ENCODE measurements around the gene PRKCSH. TPM values are rescaled to one million over a fixed set of nuclear protein-coding genes. Genes with fewer than 3 reads are reported as not detected.
"Not testable (repeated sequence)": the region's sequence is repeated elsewhere in the genome, so short reads cannot be mapped to it uniquely, and the experiment has no call there.

Gene PRKCSH
- total and polyA plus RNA-seq, 4 donors: 55.9 to 290 (median 179) TPM

DNA sequence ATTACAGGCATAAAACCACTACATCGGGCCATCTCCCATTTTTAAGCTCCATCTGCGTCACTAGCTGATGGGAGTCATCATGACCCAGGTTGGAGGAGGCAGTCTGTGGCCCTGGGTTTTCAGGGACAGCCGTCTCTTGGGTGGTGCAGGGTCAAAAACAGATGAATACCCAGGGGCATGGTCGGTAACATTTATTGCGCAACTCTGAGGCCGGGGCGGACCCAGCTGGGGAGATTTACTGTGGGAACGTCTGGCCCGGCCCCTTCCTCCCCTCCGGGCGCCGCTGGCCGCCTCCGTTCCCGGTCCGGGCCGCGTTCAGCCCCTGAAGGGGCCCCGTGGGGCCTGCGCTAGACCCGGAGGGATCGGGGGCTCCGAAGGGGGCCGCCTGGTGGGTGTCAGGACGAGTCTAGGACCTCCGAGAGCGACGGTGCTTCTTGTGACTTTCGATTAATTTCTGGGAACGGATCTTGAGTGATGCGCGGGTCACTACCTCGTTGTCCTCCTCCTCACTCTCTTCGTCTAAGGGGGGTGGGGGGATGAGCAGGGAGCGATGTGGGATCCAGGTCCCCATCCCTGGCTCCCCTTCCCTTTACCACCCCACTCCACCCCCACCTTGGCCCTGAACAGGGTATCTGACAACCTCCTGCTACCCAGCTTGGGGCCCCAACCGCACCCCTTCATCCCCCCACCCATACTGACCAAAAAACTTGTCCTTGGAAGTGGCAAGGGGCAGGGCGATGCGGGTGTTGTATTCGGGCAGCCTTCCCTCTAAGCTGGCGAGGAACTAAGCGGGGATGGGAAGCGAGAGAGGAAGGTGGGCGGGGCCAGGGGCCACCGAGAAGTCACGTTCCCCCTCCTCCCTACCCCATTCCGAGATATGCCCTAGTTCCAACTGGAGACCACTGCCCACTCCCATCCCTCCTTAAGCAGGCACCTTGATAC is 14.7 kb upstream of the PRKCSH start:
- Histone ChIP-seq H3K9me3 (ENCODE audit: control insufficient read depth, insufficient read depth, low read length) (no peaks in the 10 kb centered on the region), H3K27me3 (ENCODE audit: control insufficient read depth, insufficient read depth, low read length) (peaks cover 77% of the 10 kb centered on the region), H3K27ac (ENCODE audit: low read depth, low read length) (no peak overlapping the region), H3K4me3 (ENCODE audit: low read depth, low read length) (peak overlapping the region; percentile 27), H3K4me1 (ENCODE audit: control insufficient read depth, insufficient read depth, low read length) (peaks cover 39% of the 10 kb centered on the region), H3K36me3 (ENCODE audit: control insufficient read depth, insufficient read depth, low read length) (peaks cover 7% of the 10 kb centered on the region)
- DNase-seq (ENCODE audit: low read depth in 4 of 6, low spot score in 6 of 6): peak in 1 of 6 donors; percentile 31
- 1% methylated on average over 31 of the region's 46 CpGs for WGBS (ENCODE audit: insufficient coverage)

DNA sequence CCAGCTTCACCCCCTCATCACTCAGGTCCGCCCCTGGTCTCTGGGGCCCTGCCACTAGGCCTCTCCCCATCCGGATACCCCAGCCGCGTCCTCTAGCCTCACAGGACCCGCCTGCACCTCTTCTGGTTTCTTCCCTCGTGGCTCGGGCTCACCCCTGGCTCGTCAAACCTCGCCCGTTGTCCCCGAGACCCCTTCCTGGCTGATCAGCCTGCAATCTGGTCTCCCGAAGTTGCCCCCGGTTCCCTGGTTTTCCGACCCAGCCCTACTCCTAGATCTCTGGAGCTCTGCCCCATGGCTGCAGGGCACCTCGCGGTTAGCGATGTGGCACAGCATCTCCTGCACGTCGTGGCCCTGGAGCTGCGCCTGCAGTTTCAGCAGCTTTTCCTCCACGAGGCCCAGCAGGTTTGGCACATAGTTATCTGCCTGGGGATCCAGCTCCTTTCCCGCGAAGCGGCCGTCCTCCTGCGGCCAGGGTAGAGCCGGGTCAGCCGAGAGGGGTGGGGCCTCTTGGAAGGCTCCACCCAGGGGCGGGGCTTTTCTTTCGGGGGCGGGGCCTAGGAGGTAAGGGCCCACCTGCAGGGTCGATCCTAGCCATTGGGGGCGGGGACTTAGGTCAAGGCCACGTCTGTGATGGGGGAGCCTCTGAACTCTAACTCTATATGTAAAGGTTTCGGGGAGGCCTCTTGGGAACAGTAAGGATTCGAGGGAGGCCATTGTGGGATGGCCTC is 13.9 kb upstream of the PRKCSH start:
- DNase-seq (ENCODE audit: low read depth in 4 of 6, low spot score in 6 of 6): no peak
- H3K4me3 ChIP-seq (ENCODE audit: low read depth, low read length): no peak overlapping the region
- WGBS (ENCODE audit: insufficient coverage): 9% methylated on average over 33 of the region's 36 CpGs
- no peaks in the 10 kb centered on the region for H3K9me3 ChIP-seq (ENCODE audit: control insufficient read depth, insufficient read depth, low read length)
- peaks cover 39% of the 10 kb centered on the region for H3K4me1 ChIP-seq (ENCODE audit: control insufficient read depth, insufficient read depth, low read length)
- H3K27ac ChIP-seq (ENCODE audit: low read depth, low read length): no peak overlapping the region
- peaks cover 75% of the 10 kb centered on the region for H3K27me3 ChIP-seq (ENCODE audit: control insufficient read depth, insufficient read depth, low read length)
- peaks cover 15% of the 10 kb centered on the region for H3K36me3 ChIP-seq (ENCODE audit: control insufficient read depth, insufficient read depth, low read length)

DNA sequence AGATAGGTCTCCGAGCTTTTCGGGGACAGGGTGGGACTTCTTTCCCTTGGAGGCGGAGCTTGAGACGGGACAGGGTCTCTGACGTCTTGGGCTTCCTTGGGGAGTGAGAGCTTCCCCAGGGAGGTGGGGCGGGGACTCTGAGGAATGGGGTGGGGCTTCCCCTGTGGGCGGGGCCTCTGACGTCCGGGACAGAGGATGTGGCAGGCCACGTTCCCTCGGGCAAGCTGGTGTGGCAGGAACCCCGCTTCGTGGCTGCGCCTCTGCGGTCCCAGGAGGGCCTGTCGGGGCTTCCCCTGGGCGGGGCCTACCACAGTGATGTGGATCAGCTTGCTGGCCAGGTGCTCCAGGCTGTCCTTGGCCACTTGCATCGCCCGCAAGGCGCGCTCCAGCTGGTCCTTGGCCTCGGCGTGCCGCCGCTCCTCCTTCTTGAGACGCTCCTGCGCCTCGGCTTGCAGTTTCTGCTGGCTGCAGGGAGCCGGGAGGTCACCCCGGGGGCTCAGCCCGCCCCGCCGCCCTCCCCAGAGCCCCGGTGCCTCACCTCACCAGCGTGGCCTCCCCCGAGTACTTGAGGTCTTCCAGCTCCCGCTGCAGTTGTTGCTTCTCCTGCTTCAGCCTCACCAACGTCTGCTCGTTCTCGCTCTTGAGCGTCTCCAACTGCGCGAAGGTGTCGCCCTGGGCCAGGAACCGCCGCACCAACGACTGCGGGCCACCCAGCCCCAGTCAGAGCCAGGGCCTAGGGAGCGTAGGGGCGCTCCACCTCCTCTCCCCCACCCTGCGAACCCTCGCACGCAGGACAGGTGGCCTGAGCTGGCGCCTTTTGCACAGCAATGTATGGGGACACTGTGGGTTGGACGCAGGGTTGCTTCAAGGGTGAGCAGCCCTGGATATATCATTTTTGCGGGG is 13.0 kb upstream of the PRKCSH start:
- peaks cover 66% of the 10 kb centered on the region for H3K27me3 ChIP-seq (ENCODE audit: control insufficient read depth, insufficient read depth, low read length)
- no peaks in the 10 kb centered on the region for H3K9me3 ChIP-seq (ENCODE audit: control insufficient read depth, insufficient read depth, low read length)
- peaks cover 19% of the 10 kb centered on the region for H3K36me3 ChIP-seq (ENCODE audit: control insufficient read depth, insufficient read depth, low read length)
- DNase-seq (ENCODE audit: low read depth in 4 of 6, low spot score in 6 of 6): no peak
- no peak overlapping the region for H3K4me3 ChIP-seq (ENCODE audit: low read depth, low read length)
- no peak overlapping the region for H3K27ac ChIP-seq (ENCODE audit: low read depth, low read length)
- 8% methylated on average over 52 of the region's 56 CpGs for WGBS (ENCODE audit: insufficient coverage)
- peaks cover 39% of the 10 kb centered on the region for H3K4me1 ChIP-seq (ENCODE audit: control insufficient read depth, insufficient read depth, low read length)

- DNase-seq (ENCODE audit: low read depth in 4 of 6, low spot score in 6 of 6): no peak
- H3K27me3 ChIP-seq (ENCODE audit: control insufficient read depth, insufficient read depth, low read length): peaks cover 58% of the 10 kb centered on the region
- H3K9me3 ChIP-seq (ENCODE audit: control insufficient read depth, insufficient read depth, low read length): no peaks in the 10 kb centered on the region
- H3K4me1 ChIP-seq (ENCODE audit: control insufficient read depth, insufficient read depth, low read length): peaks cover 38% of the 10 kb centered on the region
- no peak overlapping the region for H3K4me3 ChIP-seq (ENCODE audit: low read depth, low read length)
- WGBS (ENCODE audit: insufficient coverage): 41% methylated on average over 27 of the region's 27 CpGs
- peaks cover 19% of the 10 kb centered on the region for H3K36me3 ChIP-seq (ENCODE audit: control insufficient read depth, insufficient read depth, low read length)
- H3K27ac ChIP-seq (ENCODE audit: low read depth, low read length): no peak overlapping the region
These were observed 12.2 kb upstream of the PRKCSH start for GRCh38 chr19:11423164-11423790.

- Histone ChIP-seq H3K9me3 (ENCODE audit: control insufficient read depth, insufficient read depth, low read length) (no peaks in the 10 kb centered on the region), H3K4me3 (ENCODE audit: low read depth, low read length) (no peak overlapping the region), H3K4me1 (ENCODE audit: control insufficient read depth, insufficient read depth, low read length) (peaks cover 33% of the 10 kb centered on the region), H3K27ac (ENCODE audit: low read depth, low read length) (no peak overlapping the region), H3K36me3 (ENCODE audit: control insufficient read depth, insufficient read depth, low read length) (peaks cover 19% of the 10 kb centered on the region), H3K27me3 (ENCODE audit: control insufficient read depth, insufficient read depth, low read length) (peaks cover 53% of the 10 kb centered on the region)
- 32% methylated on average over 18 of the region's 22 CpGs for WGBS (ENCODE audit: insufficient coverage)
- DNase-seq (ENCODE audit: low read depth in 4 of 6, low spot score in 6 of 6): no peak
These were observed 11.6 kb upstream of the PRKCSH start for GRCh38 chr19:11423791-11424181.

- Histone ChIP-seq H3K4me3 (ENCODE audit: low read depth, low read length) (no peak overlapping the region), H3K9me3 (ENCODE audit: control insufficient read depth, insufficient read depth, low read length) (no peaks in the 10 kb centered on the region), H3K27ac (ENCODE audit: low read depth, low read length) (no peak overlapping the region), H3K27me3 (ENCODE audit: control insufficient read depth, insufficient read depth, low read length) (peaks cover 33% of the 10 kb centered on the region), H3K4me1 (ENCODE audit: control insufficient read depth, insufficient read depth, low read length) (peaks cover 20% of the 10 kb centered on the region), H3K36me3 (ENCODE audit: control insufficient read depth, insufficient read depth, low read length) (peaks cover 19% of the 10 kb centered on the region)
- WGBS (ENCODE audit: insufficient coverage): 90% methylated on average over 26 of the region's 28 CpGs
- no peak for DNase-seq (ENCODE audit: low read depth in 4 of 6, low spot score in 6 of 6)
These were observed 9.5 kb upstream of the PRKCSH start for GRCh38 chr19:11425719-11426457.

GRCh38 chr19:11426656-11427055 is 8.8 kb upstream of the PRKCSH start:
- no peaks in the 10 kb centered on the region for H3K9me3 ChIP-seq (ENCODE audit: control insufficient read depth, insufficient read depth, low read length)
- peaks cover 19% of the 10 kb centered on the region for H3K36me3 ChIP-seq (ENCODE audit: control insufficient read depth, insufficient read depth, low read length)
- no peak for DNase-seq (ENCODE audit: low read depth in 4 of 6, low spot score in 6 of 6)
- H3K4me1 ChIP-seq (ENCODE audit: control insufficient read depth, insufficient read depth, low read length): peaks cover 12% of the 10 kb centered on the region
- no peak overlapping the region for H3K27ac ChIP-seq (ENCODE audit: low read depth, low read length)
- H3K4me3 ChIP-seq (ENCODE audit: low read depth, low read length): no peak overlapping the region
- peaks cover 25% of the 10 kb centered on the region for H3K27me3 ChIP-seq (ENCODE audit: control insufficient read depth, insufficient read depth, low read length)
- WGBS (ENCODE audit: insufficient coverage): 92% methylated on average over 18 of the region's 19 CpGs

- 100% methylated on average over 2 of the region's 3 CpGs for WGBS (ENCODE audit: insufficient coverage)
These were observed 1.9 kb upstream of the PRKCSH start for GRCh38 chr19:11433526-11433925.

More at GRCh38 chr19:11433526-11433925, 1.9 kb upstream of the PRKCSH start:
- not testable (repeated sequence) for DNase-seq (ENCODE audit: low read depth in 4 of 6, low spot score in 6 of 6); H3K27me3 ChIP-seq (ENCODE audit: control insufficient read depth, insufficient read depth, low read length); H3K27ac ChIP-seq (ENCODE audit: low read depth, low read length); H3K9me3 ChIP-seq (ENCODE audit: control insufficient read depth, insufficient read depth, low read length); H3K4me3 ChIP-seq (ENCODE audit: low read depth, low read length)
- Histone ChIP-seq H3K4me1 (ENCODE audit: control insufficient read depth, insufficient read depth, low read length) (peaks cover 23% of the 10 kb centered on the region), H3K36me3 (ENCODE audit: control insufficient read depth, insufficient read depth, low read length) (peaks cover 21% of the 10 kb centered on the region)
